Effector memory CD4-positive, alpha-beta T cell (primary cell): ENCODE results near the gene ABLIM3.

Experiments used
- DNase-seq, 3 donors: peaks; one replicate each; pipeline ENCODE4 v3.0.0-alpha.2; 2020
- H3K27ac ChIP-seq: 2 replicates; pipeline ENCODE4 v1.7.0; 2013; ENCODE audit warnings: mild to moderate bottlenecking, low read length, moderate library complexity; ENCODE audit not compliant: insufficient read depth, poor library complexity, severe bottlenecking
- H3K27me3 ChIP-seq: replicated peaks from 2 replicates; pipeline ENCODE4 v1.7.0; 2013; ENCODE audit warnings: mild to moderate bottlenecking, low read length; ENCODE audit not compliant: insufficient read depth, control insufficient read depth, poor library complexity, severe bottlenecking
- H3K36me3 ChIP-seq: 2 replicates; pipeline ENCODE4 v1.7.0; 2013; ENCODE audit warnings: mild to moderate bottlenecking, low read length, moderate library complexity; ENCODE audit not compliant: control insufficient read depth, insufficient read depth
- H3K4me1 ChIP-seq: 2 replicates; pipeline ENCODE4 v1.7.0; 2013; ENCODE audit warnings: low read length, mild to moderate bottlenecking; ENCODE audit not compliant: control insufficient read depth, insufficient read depth, poor library complexity, severe bottlenecking
- H3K4me3 ChIP-seq: 2 replicates; pipeline ENCODE4 v1.7.0; 2013; ENCODE audit warnings: low read length, low read depth, mild to moderate bottlenecking; ENCODE audit not compliant: insufficient read depth, poor library complexity, severe bottlenecking
- H3K9me3 ChIP-seq: 2 replicates; pipeline ENCODE4 v1.7.0; 2013; ENCODE audit warnings: mild to moderate bottlenecking, low read length, moderate library complexity; ENCODE audit not compliant: control insufficient read depth
- total RNA-seq, 3 donors: gene quantifications; one replicate each; lab custom pipeline; 2026; lab: John Stamatoyannopoulos, UW

Gene ABLIM3
- 0 to 0.19 (median 0.17) reads per million in 3 donors for total RNA-seq

DNA sequence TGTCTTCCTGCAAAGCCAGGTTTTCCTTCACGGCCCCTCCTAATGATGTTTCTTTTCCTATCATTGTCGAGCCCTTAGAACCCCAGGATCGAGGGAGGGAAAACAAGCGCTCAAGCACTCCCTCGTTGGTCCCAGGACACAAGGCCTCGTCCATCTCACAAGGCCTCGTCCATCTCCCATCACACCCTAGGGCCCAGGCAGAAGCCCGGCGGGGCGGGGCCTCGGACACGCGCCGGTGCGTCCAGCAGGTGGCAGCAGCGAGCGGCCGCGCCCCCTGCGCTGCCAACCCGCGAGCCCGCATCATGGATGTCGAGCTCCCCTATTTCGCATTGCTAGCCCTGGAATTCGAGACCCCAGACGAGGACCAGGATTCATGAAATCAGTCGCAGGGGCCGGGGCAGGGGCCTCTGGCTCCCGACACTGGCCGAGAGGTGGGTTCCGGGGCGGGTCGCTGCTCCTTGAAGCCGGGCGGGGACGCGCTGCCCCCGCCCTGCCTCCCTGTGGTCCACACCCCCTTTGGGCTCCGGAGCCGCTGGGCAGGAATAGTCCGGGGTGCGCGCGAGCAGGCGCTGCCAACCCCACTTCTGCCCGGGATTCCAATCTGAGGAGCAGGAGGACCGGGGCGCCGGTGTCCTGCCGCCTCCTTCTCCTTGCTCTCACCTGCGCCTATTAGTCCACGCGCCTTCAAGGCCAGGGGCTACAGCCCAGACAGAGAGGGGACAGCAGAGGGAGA lies at the start of gene ABLIM3:
Gene ABLIM3 (plus strand): TSS at position 270 of the 733 bp plus-strand sequence. CDS start 603 bp downstream, outside the sequence.
- H3K4me1 ChIP-seq: peaks cover 5% of the 10 kb centered on the region
- H3K36me3 ChIP-seq: no peaks in the 10 kb centered on the region
- no peaks in the 10 kb centered on the region for H3K9me3 ChIP-seq
- peak within 1 kb of the TSS; percentile 66 for H3K4me3 ChIP-seq
- no peak within 1 kb of the TSS for H3K27ac ChIP-seq
- H3K27me3 ChIP-seq: peaks cover 8% of the 10 kb centered on the region
- DNase-seq: peak; percentile 36 to 54 (median 47)

DNA sequence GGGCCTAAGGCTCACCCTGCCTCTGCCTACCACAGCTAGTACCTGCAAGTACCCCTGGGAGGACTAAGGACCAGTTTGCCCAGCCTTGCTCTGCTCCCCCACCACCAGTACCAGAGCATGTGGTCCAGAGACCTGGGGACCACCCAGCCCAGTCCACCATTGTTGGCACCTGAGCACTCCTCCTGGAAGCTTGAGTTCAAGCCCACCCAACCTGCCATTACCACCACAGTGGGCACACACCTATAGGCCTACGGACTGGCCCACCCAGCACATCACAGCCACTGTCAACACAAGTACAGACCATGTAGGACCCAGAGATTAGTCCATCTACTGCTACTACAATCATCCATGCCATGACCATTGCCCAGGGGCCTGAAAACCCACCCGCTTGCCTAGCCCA lies 47.7 kb upstream of the ABLIM3 start:
- H3K4me3 ChIP-seq: no peak overlapping the region
- H3K27me3 ChIP-seq: no peaks in the 10 kb centered on the region
- H3K4me1 ChIP-seq: no peaks in the 10 kb centered on the region
- H3K9me3 ChIP-seq: no peaks in the 10 kb centered on the region
- no peaks in the 10 kb centered on the region for H3K36me3 ChIP-seq
- no peak overlapping the region for H3K27ac ChIP-seq
- no peak for DNase-seq

DNA sequence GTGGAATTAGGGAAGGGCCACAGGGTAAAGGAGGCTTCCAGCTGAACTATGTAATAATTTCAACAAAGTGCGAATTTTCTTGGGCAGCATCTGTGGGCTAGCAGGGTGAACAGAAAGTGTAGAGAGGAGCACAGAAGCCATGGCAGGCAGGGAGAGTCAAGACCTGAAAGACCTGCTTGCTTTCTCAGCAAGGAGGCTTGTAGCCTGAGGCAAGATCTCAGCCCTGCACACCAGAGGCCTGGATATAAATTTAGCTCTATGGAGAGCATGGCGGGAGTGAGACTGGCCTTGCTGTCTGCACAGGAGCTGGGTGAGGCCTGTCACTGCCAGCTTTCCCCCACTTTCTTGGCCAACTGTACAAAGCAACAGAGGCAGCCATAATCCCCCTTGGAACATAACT lies 46.3 kb upstream of the ABLIM3 start:
- Histone ChIP-seq H3K9me3 (no peaks in the 10 kb centered on the region), H3K4me1 (no peaks in the 10 kb centered on the region), H3K4me3 (no peak overlapping the region), H3K36me3 (no peaks in the 10 kb centered on the region), H3K27me3 (no peaks in the 10 kb centered on the region), H3K27ac (no peak overlapping the region)
- no peak for DNase-seq

DNA sequence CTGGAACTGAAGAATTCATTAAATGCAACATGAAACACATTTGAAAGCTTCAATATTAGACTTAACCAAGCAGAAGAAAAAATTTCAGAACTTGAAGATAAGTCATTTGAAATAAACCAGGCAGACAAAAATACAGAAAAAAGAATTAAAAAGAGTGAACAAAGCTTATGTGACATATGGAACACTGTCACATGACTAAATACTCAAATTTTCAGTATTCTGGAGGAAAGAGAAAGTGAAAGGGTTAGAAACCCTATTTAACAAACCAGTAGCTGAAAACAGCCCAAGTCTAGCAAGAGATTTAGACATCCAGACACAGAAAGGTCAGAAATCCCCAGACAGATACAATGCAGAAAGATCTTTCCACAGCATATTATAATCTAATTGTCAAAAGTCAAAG lies 41.4 kb upstream of the ABLIM3 start:
- H3K27ac ChIP-seq: no peak overlapping the region
- DNase-seq: no peak
- no peaks in the 10 kb centered on the region for H3K9me3 ChIP-seq
- no peaks in the 10 kb centered on the region for H3K27me3 ChIP-seq
- H3K36me3 ChIP-seq: no peaks in the 10 kb centered on the region
- no peaks in the 10 kb centered on the region for H3K4me1 ChIP-seq
- no peak overlapping the region for H3K4me3 ChIP-seq

DNA sequence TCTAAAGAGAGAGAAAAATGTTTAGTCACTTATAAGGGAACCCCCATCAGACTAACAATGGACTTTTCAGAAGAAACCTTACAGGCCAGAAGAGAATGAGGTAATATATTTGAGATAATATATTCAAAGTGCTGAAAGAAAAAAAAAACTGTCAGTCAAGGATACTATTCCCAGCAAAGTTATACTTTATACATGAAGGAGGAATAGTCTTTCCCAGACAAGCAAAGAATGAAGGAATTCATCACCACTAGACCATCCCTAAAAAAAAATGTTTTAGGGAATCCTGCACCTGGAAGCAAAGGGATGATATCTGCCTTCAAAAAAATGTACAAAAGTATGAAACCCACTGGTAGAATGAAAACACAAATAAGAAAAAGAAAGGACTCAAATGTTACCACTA lies 41.0 kb upstream of the ABLIM3 start:
- DNase-seq: no peak
- Histone ChIP-seq H3K4me1 (no peaks in the 10 kb centered on the region), H3K27me3 (no peaks in the 10 kb centered on the region), H3K4me3 (no peak overlapping the region), H3K27ac (no peak overlapping the region), H3K36me3 (no peaks in the 10 kb centered on the region), H3K9me3 (no peaks in the 10 kb centered on the region)

DNA sequence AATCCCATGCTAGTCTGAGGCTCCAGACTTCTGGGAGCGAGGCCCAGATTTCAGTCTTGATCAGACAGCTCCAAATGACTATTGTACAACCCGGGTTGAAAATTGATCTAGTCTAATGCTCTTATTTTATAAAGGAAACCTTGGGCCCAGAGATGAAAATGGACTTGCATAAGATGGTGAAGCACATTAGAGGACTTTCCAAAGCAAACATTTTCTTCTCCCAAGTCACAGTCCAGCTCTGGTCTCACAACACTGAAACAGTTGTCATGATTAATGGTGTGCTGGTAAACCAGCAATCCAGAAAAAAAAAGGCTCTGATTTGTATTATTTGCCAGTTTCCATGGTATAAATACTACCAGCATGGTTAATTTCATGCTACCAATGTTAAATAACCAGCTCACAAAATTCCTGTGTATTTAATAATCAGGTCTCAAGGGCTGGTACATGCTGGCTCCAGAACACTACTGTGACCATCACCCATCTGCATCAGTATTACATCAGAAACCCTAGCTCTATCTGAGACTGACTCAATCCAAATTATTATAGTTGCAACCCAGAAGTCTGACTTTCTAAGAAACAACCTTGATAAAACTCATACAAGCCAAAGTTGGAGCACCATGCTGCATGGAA lies 32.5 kb upstream of the ABLIM3 start:
- H3K27ac ChIP-seq: no peak overlapping the region

DNA sequence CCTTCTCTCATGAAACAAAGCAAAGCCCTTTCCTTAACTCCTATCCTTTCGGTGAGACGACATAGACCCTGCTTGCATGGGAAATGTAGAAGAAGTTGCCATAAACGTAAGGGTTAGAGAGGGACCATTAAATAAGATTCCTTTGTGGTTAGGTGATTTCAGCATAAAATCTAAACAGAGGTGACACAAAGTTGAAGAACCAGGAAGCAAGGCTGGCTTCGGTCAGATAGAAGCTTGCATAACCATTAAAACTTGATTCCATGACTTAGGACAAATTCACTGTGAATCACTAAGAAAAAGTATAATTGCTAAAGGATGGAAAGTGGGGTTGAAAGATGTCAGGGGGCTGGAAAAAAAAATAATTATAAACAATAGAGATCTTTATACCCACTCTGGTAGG lies 30.9 kb upstream of the ABLIM3 start:
- H3K36me3 ChIP-seq: no peaks in the 10 kb centered on the region
- H3K9me3 ChIP-seq: no peaks in the 10 kb centered on the region
- H3K27ac ChIP-seq: no peak overlapping the region
- no peaks in the 10 kb centered on the region for H3K27me3 ChIP-seq
- no peak for DNase-seq
- H3K4me1 ChIP-seq: no peaks in the 10 kb centered on the region
- H3K4me3 ChIP-seq: no peak overlapping the region

More for the DNA sequence above, 32.5 kb upstream of the ABLIM3 start:
- no peak overlapping the region for H3K4me3 ChIP-seq
- H3K9me3 ChIP-seq: no peaks in the 10 kb centered on the region
- no peaks in the 10 kb centered on the region for H3K36me3 ChIP-seq
- H3K27me3 ChIP-seq: no peaks in the 10 kb centered on the region
- no peak for DNase-seq
- H3K4me1 ChIP-seq: no peaks in the 10 kb centered on the region

DNA sequence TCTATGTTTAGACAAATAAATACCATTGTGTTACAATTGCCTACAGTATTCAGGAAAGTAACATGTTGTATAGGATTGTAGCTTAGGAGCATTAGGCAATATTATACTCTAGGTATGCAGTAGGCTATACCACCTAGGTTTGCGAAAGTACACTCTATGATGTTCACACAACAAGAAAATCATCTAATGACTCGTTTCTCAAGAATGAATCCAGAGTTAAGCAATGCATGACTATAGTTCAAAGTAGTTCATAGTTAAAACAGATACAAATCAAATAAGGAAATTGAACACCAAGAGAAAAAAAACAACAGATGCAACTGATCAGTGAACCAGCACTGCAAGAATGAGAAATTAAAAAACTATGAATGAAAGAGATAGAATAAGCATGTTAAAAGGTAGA lies 27.6 kb upstream of the ABLIM3 start:
- no peaks in the 10 kb centered on the region for H3K9me3 ChIP-seq
- no peaks in the 10 kb centered on the region for H3K36me3 ChIP-seq
- no peak overlapping the region for H3K4me3 ChIP-seq
- no peak overlapping the region for H3K27ac ChIP-seq
- no peaks in the 10 kb centered on the region for H3K27me3 ChIP-seq
- DNase-seq: no peak
- H3K4me1 ChIP-seq: no peaks in the 10 kb centered on the region

DNA sequence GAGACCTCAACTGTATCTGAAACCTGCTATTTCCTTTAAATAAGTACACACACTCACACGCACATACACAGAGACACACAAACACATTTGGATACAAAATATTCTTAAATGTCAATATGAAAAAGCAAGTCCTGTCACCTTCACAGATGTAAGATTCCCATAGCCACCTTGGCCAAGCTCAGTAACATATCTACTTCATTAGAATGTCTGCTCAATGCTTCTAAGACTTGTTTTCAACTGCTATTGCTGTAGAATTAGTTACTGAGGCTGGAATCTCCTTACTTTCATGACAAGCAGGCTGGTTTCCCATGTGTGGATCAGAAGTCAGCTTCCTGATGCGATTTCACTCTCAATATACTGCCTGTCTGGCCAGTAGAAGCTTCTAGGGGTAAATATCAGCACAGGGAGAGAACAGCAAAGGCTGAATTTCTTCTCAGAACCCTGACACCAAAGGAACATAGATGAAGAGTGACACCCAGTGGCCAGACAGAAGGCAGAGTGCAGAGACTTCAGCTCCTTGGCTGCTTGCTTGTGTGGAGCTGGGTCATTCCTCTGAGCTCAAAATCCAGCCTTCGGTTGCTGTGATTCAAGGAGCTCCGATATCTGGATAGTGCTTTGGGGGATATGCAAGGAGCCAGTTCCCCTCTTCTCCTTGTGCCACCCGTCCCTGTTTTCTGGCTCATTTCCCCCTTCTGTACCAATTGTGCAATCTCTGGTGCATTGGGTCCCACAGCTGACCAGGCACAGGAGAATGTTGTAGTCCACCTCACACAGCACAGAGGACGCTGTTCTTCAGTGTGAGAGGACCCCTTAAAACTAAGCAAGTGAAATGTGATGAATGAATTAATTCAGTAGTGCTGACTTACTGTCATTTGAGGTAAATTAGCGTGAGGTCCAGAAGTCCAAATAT lies 26.6 kb upstream of the ABLIM3 start:
- Histone ChIP-seq H3K4me3 (no peak overlapping the region), H3K27ac (no peak overlapping the region), H3K27me3 (no peaks in the 10 kb centered on the region), H3K4me1 (no peaks in the 10 kb centered on the region), H3K9me3 (no peaks in the 10 kb centered on the region), H3K36me3 (no peaks in the 10 kb centered on the region)
- DNase-seq: peak in 1 of 3 donors; percentile 27
